NCI-H82 (cell line): Measurements from ENCODE around the gene ANKS3.

Source experiments
- DNase-seq: peaks from one replicate; lab custom pipeline; 2025; lab: John Stamatoyannopoulos, UW

Gene ANKS3

GRCh38 chr16:4696172-4696904 lies 37.7 kb downstream of the ANKS3 start:
- DNase-seq: no peak

GRCh38 chr16:4695473-4696171 lies 38.4 kb downstream of the ANKS3 start:
- DNase-seq: no peak

- DNase-seq: no peak
Observed at GRCh38 chr16:4694642-4695451, 39.2 kb downstream of the ANKS3 start.

GRCh38 chr16:4693956-4694641 lies 40.0 kb downstream of the ANKS3 start:
- peak; percentile 65 for DNase-seq

- DNase-seq: peak; percentile 97
Observed at GRCh38 chr16:4693296-4693955, 40.6 kb downstream of the ANKS3 start, which contains the start of gene NUDT16L1. TSS of gene NUDT16L1 (plus strand) at chr16:4693562. CDS start at chr16:4693727, 165 bp downstream.

GRCh38 chr16:4692460-4693295 lies 41.4 kb downstream of the ANKS3 start:
- DNase-seq: peak; percentile 42

GRCh38 chr16:4691666-4692412 lies 42.2 kb downstream of the ANKS3 start:
- no peak for DNase-seq

GRCh38 chr16:4690946-4691665 lies 43.0 kb downstream of the ANKS3 start:
- peak; percentile 19 for DNase-seq

GRCh38 chr16:4689864-4690704 lies 44.0 kb downstream of the ANKS3 start:
- DNase-seq: no peak

- no peak for DNase-seq
Observed at GRCh38 chr16:4689091-4689671, 44.9 kb downstream of the ANKS3 start.

- no peak for DNase-seq
Observed at GRCh38 chr16:4688674-4689045, 45.4 kb downstream of the ANKS3 start.

- no peak for DNase-seq
Observed at GRCh38 chr16:4687946-4688673, 46.0 kb downstream of the ANKS3 start.

GRCh38 chr16:4687416-4687815 lies 46.7 kb downstream of the ANKS3 start:
- no peak for DNase-seq

GRCh38 chr16:4686497-4687210 lies 47.4 kb downstream of the ANKS3 start:
- DNase-seq: no peak

GRCh38 chr16:4685776-4686496 lies 48.1 kb downstream of the ANKS3 start:
- DNase-seq: no peak

GRCh38 chr16:4685292-4685691 lies 48.8 kb downstream of the ANKS3 start:
- no peak for DNase-seq
